Lung microvascular endothelial cell (primary cell): Measurements from ENCODE around the gene EP300. TPM values are rescaled to one million over a fixed set of nuclear protein-coding genes. Genes with fewer than 3 reads are reported as not detected.
"Not testable (repeated sequence)": the region's sequence is repeated elsewhere in the genome, so short reads cannot be mapped to it uniquely, and the experiment has no call there.

Experiments used
- DNase-seq, 2 donors: peaks; one replicate each; pipeline versions ENCODE4 v3.0.0 to v3.0.0-alpha.2; 2010; ENCODE audit warnings: low read depth in 2 of 2
- total RNA-seq: library from RNA; depleted of rRNA; stranded (reverse); fragments of >200 nt; gene quantifications from 2 replicates; pipeline ENCODE4 v1.2.1, GENCODE V29; 2014

The EP300 gene
- total RNA-seq, 1 donor from 2014 or later: 33.7 TPM

DNA sequence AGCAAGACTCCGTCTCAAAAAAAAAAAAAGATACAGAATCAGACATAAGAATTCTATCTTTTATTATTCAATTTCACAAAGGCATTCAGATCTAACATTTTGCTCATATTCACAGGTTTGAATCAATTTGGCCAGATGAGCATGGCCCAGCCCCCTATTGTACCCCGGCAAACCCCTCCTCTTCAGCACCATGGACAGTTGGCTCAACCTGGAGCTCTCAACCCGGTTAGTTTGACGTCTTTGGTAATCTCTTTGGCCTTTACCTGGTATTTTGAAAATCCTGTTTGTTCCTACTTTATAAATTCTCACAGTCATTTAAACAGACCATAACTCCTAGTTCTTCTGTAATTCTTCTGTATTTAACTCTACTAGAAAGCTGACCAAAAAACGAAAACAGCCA lies 55.3 kb downstream of the EP300 start:
- no peak for DNase-seq

DNA sequence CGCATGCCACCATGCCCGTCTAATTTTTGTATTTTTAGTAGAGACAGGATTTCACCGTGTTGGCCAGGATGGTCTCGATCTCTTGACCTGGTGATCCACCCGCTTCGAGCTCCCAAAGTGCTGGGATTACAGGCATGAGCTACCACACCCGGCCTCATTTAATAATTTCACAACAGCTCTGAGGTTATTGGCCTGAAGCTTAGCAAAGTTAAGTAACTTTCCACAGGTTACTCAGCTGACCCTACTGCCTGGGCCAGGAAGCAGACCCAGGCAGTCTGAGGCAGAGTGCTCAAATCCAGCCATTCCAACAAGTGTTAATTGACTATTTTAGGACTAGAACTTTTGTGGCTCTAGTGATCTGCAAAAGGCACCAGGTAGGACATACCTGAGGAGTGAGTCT lies 60.5 kb downstream of the EP300 start:
- no peak for DNase-seq

DNA sequence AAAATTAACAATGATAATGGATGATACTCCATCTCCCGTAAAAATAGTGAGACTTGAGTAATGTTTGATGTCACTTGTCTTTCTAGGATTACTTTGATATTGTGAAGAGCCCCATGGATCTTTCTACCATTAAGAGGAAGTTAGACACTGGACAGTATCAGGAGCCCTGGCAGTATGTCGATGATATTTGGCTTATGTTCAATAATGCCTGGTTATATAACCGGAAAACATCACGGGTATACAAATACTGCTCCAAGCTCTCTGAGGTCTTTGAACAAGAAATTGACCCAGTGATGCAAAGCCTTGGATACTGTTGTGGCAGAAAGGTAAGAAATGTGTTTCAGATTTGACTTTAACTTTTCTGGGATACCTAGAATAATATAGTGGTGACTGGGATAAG lies 64.7 kb downstream of the EP300 start:
- no peak for DNase-seq

DNA sequence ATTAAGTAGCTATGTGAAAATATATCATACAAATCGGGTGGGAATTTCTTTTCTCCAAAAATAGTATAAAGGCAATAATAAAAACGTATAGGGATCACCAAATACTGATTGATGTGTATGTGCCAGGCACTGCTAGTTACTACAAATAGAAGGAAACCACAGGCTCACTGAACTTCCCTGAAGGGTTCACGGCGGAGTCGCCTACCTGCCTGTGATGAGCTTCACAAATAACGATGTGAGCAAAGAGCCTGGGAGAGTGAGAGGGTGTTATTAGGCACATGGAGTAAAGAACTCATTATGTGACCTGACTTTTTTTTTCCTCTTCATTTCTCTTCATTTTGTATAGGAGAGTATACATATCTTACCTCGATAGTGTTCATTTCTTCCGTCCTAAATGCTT lies 76.8 kb downstream of the EP300 start:
- no peak for DNase-seq

DNA sequence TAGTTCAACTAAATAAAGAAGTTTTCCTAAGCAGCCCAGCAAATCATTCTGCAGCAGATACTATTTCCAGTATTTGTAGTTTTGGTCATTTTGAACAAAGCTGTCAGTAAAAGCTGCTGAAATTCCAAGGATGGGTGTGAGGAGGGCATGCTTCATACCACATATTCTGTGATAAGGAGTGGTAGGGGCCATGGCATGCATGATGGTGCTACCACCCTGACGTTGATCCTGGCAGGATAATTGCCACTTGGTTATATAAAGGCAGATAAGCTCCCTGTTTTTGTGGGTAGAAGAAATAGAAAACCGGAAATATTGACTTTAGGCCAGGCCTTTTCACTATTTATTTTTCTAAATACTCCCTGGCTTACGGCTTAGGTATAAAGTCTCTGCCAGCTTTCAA lies 79.6 kb downstream of the EP300 start:
- no peak for DNase-seq

DNA sequence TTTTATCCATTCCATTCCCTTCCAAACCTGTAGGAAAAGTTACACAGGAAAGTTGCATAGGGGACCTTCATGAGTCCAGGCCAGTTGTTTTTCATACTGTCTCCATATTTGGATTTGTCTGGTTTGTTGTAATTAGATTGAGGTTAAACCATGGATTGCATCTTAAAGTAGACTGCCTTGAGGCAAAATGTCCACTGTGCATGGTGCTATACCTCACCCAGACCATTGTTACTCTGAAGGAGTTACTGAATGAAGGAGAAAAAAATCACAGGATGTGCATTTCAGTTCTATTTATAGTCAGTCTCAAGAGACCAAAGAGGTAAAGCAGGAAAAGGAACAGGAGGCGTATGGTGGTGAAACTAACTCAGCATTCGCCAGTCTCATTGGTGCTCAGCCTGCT lies 83.2 kb downstream of the EP300 start:
- DNase-seq: peak in 1 of 2 donors; percentile 23

DNA sequence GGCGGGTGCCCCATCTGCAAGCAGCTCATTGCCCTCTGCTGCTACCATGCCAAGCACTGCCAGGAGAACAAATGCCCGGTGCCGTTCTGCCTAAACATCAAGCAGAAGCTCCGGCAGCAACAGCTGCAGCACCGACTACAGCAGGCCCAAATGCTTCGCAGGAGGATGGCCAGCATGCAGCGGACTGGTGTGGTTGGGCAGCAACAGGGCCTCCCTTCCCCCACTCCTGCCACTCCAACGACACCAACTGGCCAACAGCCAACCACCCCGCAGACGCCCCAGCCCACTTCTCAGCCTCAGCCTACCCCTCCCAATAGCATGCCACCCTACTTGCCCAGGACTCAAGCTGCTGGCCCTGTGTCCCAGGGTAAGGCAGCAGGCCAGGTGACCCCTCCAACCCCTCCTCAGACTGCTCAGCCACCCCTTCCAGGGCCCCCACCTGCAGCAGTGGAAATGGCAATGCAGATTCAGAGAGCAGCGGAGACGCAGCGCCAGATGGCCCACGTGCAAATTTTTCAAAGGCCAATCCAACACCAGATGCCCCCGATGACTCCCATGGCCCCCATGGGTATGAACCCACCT lies 84.7 kb downstream of the EP300 start:
- DNase-seq: no peak

DNA sequence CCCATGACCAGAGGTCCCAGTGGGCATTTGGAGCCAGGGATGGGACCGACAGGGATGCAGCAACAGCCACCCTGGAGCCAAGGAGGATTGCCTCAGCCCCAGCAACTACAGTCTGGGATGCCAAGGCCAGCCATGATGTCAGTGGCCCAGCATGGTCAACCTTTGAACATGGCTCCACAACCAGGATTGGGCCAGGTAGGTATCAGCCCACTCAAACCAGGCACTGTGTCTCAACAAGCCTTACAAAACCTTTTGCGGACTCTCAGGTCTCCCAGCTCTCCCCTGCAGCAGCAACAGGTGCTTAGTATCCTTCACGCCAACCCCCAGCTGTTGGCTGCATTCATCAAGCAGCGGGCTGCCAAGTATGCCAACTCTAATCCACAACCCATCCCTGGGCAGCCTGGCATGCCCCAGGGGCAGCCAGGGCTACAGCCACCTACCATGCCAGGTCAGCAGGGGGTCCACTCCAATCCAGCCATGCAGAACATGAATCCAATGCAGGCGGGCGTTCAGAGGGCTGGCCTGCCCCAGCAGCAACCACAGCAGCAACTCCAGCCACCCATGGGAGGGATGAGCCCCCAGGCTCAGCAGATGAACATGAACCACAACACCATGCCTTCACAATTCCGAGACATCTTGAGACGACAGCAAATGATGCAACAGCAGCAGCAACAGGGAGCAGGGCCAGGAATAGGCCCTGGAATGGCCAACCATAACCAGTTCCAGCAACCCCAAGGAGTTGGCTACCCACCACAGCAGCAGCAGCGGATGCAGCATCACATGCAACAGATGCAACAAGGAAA lies 85.4 kb downstream of the EP300 start:
- no peak for DNase-seq

DNA sequence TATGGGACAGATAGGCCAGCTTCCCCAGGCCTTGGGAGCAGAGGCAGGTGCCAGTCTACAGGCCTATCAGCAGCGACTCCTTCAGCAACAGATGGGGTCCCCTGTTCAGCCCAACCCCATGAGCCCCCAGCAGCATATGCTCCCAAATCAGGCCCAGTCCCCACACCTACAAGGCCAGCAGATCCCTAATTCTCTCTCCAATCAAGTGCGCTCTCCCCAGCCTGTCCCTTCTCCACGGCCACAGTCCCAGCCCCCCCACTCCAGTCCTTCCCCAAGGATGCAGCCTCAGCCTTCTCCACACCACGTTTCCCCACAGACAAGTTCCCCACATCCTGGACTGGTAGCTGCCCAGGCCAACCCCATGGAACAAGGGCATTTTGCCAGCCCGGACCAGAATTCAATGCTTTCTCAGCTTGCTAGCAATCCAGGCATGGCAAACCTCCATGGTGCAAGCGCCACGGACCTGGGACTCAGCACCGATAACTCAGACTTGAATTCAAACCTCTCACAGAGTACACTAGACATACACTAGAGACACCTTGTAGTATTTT lies 86.1 kb downstream of the EP300 start:
- DNase-seq: no peak

DNA sequence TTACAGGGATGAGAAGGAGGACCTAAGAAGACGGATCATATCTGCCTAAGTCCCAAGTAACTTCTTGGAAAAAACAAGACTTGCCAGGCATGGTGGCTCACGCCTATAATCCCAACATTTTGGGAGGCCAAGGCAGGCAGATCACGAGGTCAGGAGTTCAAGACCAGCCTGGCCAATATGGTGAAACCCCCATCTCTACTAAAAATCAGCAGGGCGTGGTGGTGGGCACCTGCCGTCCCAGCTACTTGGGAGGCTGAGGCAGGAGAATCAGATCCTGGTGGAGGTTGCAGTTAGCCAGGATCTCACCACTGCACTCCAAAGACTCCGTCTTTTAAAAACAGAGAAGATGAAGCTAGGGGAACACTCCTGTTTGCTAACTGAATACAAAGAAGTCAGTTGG lies 88.0 kb downstream of the EP300 start:
- not testable (repeated sequence) for DNase-seq

DNA sequence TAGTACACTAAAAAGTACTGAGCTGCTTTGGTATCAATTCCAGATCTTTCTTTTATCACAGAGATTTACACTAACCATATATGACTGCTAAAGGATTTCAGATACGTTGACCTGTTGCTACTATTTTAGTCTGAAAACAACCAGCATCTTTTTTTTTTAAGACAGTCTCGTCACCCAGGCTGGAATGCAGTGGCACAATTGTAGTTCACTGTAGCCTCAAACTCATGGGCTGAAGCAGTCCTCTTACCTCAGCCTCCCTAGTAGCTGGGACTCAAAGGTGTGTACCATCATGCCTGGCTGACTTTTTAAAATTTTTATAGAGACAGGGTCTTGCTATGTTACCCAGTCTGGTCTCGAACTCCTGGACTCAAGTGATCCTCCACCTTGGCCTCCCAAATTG lies 88.5 kb downstream of the EP300 start:
- no peak for DNase-seq

DNA sequence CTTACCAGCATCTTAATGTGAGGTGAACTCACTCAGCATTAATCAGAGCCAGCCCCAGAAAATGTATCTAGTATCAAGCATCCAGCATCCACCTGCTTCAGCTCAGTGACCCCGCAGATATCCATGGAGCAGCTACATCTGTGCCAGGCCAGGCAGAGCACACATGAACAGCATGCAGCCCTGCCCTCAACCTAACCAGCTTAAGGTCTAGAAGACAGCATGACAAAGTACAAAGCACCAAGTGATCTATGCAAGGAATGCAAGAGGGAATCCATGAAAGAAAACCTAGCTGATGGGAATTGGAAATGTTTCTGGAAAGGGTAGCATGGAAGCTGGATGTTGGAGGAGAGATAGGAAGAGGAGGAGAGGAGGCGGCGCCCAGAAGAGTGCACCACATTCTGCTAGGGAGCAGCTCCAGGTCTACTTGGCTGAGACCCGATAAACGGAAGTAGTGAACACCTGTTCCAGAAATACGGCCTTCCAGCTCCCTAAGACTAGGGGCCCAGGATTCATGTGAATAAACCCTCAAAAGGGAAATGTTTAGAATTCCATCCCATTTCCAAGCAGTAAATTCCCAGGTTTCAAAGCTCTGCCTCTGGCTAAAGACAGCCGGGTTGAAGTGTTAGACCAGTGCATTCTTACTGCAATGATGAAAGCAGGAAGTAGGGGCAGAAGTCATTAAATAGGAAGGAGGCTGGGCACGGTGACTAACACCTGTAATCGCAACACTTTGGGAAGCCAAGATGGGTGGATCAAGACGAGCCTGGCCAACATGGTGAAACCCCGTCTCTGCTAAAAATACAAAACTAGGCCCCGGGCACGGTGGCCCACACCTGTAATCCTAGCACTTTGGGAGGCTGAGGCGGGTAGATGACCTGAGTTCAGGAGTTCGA lies 89.2 kb downstream of the EP300 start:
- peak; percentile 46 to 71 for DNase-seq

DNA sequence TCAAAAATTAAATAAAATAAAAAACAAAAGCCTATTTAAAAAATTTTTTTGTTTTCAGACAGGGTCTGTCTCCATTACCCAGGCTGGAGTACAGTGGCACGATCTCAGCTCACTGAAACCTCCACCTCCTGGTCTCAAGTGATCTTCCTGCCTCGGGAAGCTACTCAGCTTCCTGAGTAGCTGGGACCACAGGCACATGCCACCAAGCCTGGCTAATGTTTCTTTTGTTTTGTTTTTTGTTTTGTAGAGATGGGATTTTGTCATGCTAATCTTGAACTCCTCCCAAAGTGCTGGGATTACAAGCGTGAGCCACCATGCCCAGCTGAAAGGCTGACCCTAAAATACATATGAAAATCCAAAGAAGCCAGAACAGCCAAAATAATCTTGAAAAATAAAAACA lies 92.3 kb downstream of the EP300 start:
- DNase-seq: peak; percentile 7 to 69

DNA sequence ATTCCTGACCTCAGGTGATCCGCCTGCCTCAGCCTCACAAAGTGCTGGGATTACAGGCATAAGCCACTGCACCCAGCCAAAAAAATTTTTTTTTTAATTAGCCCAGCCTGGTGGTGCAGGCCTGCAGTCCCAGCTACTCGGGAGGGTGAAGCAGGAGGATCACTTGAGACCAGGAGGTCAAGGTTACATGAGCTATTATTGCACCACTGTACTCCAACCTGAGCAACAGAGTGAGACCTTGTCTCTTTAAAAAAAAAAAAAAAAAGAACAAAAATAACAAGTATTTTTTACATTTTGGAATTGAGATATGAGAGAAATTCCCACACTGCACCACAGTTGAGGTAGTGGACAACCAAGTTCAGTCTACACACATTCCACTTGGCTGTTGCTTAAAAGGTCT lies 99.1 kb downstream of the EP300 start:
- DNase-seq: no peak

DNA sequence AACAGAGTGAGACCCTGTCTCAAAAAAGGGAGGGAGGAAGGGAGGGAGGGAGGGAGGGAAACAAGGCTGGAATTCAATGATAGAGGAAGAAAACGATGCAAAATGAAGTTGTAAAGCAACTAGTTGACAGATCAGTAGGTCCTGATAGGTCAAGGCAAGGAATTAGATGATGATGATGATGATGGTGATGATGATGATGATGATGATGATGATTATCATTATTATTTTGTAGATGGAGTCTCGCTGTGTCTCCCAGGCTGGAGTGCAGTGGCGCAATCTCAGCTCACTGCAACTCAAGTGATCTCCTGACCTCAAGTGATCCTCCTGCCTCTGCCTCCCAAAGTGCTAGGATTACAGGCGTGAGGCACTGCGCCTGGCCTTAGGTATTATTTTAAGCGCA lies 101.4 kb downstream of the EP300 start:
- no peak for DNase-seq

DNA sequence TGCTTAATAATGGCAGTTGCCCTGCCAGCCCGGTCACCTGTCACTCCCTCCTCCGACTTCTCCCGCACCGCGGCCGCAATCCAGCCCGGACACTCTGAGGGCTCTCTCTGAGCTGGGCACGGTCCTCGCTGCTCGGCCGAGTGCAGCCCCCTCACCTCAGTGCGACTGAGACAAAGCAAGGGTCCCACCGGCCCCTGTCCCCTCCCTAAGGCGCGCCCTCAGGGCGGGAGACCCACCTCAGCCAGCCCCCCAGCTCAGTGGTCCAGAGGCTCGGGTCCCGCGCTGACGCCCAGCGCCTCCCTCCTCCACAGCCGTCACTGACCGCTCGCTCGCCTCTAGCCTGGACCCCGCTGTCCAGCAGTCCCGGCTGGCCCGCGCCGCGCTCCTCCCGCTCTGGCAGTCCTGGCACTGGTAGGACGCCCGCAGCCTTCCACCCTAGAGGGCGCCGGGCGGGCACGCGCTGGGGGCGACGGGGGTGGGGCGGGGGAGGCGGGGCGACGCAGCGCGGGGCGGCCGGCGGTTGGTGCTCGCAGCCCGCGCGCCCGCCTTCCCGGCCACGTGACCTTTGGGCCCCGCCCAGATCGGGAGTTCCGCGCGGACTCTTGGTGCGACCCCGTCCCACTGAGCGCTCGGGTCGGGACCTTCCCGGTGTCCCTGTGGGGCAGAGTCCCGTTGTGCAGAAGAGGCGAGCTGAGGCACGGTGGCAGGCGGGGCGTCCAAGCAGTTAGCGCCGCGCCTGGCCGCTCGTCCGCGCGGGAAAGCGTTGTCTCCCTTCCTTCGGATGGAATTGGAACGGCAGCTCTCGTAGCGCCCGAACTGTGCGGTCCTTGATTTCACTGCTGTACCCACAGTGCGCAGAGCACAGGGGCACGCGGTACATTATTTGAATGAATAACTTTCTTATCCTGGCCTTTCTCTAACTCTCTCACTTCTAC lies 104.9 kb downstream of the EP300 start:
- DNase-seq: peak; percentile 62 to 76

DNA sequence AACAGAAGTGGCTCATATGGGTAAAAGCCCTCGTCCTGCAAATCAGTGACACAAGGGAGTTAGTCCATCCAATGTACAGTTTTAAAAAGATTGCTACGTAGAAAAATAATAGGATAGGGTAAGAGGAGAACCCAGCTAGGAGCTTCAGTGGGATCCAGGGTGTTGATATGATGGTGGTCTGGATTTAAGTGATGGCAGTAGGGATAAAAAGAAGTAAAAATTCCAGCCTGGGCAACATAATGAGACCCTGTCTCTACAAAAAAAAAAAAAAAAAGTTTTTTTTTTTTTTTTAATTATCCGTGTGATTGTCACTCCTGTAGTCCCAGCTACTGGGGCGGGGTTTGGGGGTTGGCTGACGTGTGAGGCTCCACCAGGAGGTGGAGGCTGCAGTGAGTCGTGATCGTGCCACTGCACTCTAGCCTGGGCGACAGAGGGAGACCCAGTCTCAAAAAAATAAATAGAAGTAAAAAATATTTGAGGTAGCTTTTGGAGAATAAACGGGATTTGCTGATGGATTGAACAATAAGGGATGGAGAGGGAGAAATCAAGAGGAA lies 105.7 kb downstream of the EP300 start:
- DNase-seq: peak; percentile 39 to 67

DNA sequence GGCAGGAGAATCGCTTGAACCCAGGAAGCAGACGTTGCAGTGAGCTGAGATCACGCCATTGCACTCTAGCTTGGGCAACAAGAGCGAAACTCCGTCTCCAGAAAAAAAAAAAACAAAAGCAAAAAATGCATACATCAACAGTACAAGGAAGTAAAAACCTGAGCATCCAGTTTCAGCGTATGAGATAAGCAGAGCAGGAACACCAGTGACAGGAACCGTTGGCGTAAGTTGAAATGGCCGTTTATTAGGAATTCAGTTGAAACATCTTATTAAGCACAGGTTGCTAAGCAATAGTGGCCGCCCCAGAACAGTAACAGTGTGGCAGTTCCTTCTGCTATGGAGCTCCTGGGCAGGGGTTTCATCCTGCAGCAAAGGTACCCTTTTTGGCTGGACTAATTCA lies 108.7 kb downstream of the EP300 start:
- no peak for DNase-seq

DNA sequence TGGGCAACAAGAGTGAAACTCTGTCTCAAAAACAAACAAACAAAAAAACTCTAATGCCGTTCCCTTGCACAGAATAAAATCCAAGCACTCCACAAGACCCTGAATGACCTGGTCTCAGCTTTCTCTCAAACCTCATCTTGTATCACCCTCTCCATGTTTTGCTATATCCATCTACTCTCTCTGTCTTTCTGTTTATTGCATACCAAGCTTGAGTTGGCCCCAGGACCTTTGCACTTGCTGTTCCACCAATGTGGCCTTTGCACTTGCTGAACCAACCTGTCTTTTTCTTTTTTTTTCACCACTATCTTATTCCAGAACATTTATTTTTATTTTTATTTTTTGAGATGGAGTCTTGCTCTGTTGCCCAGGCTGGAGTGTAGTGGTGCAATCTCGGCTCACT lies 110.7 kb downstream of the EP300 start:
- DNase-seq: no peak

DNA sequence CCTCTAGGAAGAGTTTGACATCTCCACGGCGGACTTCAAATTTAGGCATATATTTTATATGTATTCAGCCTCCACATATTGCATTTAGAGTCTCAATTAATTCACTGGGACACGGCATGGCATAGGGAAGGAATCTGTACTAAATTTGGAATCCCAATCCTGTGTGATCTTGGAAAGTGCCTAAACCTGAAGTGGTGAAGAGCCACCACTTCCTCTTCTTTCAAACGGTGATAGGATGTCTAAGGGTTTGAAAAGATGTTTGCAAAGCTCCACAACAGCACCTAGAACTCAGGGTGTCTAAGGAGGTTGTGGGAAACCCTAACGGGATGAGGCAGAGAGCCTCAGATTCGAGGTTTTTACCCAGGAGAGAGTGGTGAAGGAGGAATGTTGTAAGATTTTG lies 111.7 kb downstream of the EP300 start:
- DNase-seq: no peak
